HG03060 (cell line): ENCODE results near the gene PBX1.

Experiments used
- ATAC-seq: cut with Tn5 transposase; IDR thresholded peaks from one replicate; pipeline ENCODE4 v1.9.1; 2021; ENCODE audit warnings: low read depth, moderate number of reproducible peaks; ENCODE audit not compliant: unreplicated experiment

Gene PBX1

GRCh38 chr1:164886101-164886500, 327.1 kb downstream of the PBX1 start:
- no peak for ATAC-seq

GRCh38 chr1:164891615-164892014, 332.6 kb downstream of the PBX1 start:
- ATAC-seq, result no peak

- ATAC-seq, result no peak
Observed at GRCh38 chr1:164895026-164895912, 336.3 kb downstream of the PBX1 start.

GRCh38 chr1:164901031-164901430, 342.0 kb downstream of the PBX1 start:
- no peak for ATAC-seq
